Kasumi-1 (cell line): ENCODE results near the gene RAD21L1.

Experiments used
- DNase-seq, 2 experiments: peaks; one replicate each; lab custom pipeline; 2025; lab: John Stamatoyannopoulos, UW

The RAD21L1 gene

GRCh38 chr20:1273366-1273765 is 47.5 kb downstream of the RAD21L1 start:
- DNase-seq: no peak

- DNase-seq: no peak
Measured at GRCh38 chr20:1274485-1275311, 48.9 kb downstream of the RAD21L1 start.

DNA sequence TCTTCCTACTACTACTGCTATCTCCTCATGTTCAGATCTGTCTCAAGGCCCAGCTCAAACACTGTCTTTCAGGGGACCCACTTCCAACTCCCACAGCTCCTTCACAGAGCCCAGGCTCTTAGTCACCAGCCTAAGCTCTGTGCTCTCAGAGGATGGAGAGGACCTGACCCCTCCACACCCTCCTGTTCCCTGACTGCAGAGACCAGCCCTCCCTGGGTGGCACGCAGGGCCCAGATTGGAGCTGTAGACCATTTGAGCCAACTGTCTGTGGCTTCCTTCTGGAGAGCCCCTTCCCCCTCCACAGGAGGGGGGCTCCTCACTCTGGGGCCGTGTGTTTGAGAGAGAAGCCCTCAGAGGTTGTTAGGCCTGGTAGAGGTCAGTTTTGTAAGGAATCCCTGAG is 50.1 kb downstream of the RAD21L1 start:
- DNase-seq: no peak

DNA sequence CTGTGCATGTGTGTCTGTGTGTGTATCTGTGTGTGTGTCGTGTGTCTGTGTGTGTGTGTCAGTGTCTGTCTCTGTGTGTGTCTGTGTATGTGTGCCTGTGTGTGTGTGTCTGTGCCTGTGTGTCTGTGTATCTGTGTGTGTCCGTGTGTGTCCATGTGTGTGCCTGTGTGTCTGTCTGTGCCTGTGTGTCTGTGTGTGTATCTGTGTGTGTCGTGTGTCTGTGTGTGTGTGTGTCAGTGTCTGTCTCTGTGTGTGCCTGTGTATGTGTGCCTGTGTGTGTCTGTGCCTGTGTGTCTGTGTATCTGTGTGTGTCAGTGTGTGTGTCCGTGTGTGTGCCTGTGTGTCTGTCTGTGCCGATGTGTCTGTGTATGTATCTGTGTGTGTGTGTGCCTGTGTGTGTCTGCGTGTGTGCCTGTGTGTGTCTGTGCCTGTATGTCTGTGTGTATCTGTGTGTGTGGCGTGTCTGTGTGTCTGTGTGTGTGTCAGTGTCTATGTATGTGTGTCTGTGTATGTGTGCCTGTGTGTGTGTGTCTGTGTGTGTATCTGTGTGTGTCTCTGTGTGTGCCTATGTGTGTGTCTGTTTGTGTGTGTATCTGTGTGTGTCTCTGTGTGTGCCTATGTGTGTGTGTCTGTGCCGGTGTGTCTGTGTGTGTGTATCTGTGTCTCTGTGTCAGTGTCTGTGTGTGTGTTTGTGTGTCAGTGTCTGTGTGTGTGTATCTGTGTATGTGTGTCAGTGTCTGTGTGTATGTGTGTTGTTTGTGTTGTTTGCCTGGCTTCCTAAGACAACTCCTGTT is 51.9 kb downstream of the RAD21L1 start:
- no peak for DNase-seq

GRCh38 chr20:1278993-1279392 is 53.1 kb downstream of the RAD21L1 start:
- no peak for DNase-seq

DNA sequence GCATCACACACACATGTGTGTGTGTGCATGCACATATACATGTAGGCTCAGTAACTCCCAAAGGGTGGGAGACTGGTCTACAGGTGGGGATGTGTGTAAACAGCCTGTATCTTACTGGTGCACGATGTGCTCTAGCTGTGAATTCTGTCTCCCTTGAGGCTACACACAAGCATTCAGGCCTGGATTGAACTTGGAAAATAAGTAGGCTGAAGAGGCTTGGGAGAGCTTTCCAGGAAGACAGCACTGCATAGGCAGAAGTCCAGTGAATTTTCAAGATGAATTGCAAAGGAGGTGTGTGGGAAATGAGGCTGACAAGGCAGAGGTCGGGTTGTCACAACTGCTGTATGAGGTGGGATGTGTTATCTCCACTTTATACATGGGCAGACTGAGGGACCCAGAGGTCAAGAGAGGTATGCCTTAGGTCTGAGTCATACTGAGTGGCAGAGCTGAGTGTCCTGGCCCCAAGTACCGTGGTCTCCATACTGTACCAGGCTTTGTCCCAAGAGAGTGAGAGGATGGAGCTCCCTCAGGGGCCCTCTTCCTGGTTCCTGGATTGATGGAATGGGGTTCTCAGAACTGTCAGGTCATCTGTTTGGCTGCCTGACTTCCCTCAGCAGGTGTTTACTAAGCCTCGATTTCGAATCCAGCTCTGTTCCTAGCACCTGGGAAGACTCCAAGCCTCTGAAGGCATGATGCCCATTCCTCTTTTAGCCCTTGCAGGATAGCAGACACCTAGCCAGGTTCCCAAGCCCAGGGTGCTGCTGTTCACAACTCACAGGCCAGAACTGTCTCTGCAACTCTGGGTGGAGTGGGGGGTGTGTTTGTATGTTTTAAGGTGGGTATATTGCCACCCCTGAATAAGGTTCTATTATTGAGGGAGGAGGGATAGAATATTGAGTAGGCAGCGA is 54.6 kb downstream of the RAD21L1 start:
- DNase-seq: no peak

DNA sequence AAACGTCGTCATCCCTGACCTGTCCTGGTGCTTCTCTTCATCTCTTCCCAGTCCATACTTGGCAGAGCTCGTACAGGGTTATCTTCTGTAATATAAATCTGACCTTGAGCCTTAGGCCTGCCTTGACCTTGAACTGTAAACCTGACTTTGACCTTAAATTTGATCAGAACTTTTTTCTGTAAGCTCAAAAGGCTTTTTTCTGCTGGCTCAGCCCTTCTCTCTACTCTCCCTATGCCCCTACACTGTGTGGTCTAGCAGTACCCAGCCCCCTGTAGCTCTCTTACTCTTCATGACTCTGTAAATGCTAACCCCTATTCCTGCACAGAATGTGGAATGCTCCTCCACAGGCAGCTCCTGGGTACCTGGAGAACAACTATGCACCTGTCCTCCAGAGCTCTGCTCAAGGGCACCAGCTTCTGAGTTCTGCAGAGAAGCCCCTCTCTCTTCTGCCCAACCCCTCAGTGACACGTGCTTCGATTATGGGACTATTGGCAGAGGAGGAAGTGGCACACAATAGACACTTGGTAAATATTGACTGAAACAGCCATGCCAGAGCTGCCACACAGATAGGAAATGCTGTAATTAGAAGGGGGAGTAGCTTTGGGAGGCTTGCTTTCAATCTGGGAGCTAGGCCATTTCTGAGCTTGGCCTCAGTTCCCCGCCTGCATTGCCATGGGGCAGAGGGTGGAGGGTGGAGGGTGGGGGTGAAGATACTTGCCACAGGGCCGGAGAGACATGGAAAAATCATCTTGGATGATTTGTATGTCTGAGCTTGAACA is 55.6 kb downstream of the RAD21L1 start:
- no peak for DNase-seq

DNA sequence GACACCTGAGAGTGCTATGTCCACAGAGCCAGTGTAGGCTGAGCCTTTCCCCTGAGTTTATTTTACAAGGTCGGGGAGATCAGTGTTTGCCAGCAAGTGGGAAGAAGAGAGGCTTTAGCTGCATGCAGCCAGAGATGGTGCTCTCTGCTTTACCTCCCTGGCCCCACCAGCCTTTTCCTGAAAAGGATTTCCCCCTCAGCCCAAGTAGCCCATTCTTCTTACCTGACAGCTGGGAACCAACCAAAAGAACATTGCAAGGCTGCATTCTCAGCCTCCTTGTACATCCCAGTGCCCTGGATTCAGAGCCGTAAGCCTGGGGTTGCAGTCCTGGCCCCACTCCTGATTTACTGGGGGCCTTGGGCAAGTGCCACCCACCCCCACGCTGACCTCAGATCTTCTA is 57.1 kb downstream of the RAD21L1 start:
- DNase-seq: no peak

DNA sequence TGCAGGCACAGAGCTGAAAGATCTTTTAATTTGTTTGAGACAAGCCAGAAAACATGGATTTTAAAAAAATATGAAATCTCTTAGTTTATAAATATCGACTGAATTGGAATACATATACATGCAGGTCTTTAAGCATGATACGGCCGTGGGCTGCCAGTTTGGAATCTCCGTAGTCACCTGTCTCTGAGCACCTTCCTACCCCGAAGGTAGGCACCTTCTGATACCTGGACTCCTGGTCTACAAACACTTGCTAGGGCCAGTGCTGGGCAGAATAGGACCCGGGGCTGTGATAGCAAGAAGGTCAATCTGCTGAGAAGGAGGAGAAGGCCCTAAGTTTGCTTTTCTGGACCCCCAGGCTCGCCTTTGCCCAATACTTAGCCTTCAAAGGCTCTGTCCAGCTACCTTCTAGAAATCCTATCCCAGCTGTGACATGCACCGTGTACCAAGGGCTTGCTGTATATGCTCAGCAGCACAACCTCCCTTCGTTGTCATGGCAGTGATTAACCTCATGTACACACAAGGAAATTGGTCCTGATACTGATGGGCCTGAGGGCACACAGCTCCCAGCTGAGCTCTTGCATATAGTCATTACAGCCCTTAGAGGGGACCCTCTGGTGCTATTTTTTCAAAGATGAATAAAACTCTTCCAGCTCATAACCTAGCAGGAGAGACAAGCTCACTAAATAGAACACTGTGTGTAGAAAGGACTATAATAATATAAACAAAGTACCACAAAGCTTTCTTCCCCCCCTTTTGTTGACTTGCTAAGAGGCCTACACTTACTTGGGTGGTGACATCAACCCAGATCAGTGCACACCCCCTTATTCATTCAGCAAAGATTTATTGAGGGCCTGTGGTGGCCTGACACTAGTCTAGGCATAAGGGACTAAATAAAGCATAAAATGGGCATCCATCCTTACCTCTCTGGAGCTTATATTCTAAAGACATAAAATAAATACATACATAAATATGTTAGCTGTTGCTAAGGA is 58.0 kb downstream of the RAD21L1 start:
- DNase-seq: no peak

DNA sequence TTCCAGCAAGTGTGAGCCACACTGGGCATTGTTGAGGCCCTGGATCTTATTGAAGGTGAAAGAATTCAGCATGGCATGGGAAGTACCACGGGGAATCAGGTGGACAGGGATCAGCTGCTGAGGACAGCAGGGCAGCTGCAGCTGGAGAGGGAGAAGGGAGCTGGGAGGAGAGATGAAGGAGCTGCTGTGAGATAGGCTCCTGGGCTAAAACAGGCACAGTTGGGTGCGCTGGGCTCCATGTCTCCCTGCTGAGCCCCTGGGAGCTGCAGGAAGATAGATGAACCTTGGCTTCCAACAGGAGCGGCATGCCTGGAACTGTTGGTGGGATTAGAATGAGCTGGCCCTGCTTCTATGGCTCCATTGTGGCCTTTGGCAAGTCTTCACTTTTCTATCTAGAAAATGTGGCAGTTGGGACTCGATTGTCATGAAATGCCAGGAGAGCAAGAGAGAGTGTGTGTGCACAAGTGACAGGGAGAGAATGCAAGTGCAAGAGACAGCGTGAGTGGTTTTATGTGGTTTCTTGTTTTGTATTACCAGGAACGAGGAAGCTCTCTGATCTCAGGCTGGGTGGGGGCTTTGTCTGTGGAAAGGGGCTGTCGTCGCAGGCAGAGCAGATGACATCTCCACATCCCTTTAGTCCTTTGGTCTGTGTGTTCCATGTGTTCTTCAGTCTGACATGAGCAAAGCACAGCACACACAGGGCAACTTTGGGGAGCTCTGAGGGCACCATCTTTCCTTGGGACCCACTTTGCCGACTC is 60.6 kb downstream of the RAD21L1 start:
- no peak for DNase-seq

DNA sequence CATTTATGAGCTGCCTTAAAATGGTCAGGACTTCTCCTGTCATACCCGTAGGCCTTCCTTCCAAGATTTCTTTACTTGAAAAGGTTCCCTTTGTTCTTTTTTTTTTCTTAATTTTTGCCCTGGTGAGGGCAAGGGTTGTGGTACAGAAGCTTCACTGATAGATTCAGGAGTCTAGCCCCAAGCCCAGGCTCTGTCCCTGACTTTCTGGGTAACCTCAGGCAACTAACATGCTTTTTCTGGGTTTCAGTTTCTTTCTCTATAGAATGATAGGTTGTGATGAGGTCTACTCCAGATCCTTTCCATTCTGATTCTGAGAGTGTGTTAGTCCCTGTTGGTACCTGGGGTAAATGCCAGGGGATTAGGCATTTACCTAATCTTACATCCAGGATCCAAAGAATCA is 61.5 kb downstream of the RAD21L1 start:
- DNase-seq: no peak

- DNase-seq: no peak
Measured at GRCh38 chr20:1287787-1288569, 62.1 kb downstream of the RAD21L1 start.

GRCh38 chr20:1291191-1291741 is 65.4 kb downstream of the RAD21L1 start:
- DNase-seq: no peak

GRCh38 chr20:1292620-1293019 is 66.8 kb downstream of the RAD21L1 start:
- no peak for DNase-seq

GRCh38 chr20:1293641-1294379 is 68.0 kb downstream of the RAD21L1 start:
- no peak for DNase-seq

- DNase-seq: no peak
Measured at GRCh38 chr20:1294497-1294896, 68.7 kb downstream of the RAD21L1 start.

- DNase-seq: no peak
Measured at GRCh38 chr20:1295276-1295930, 69.6 kb downstream of the RAD21L1 start.
